HUES6 (cell line): ENCODE measurements around the gene OR52E6.

Source experiments
- H3K27ac ChIP-seq: 2 replicates; pipeline ENCODE4 v1.7.0; 2013; ENCODE audit warnings: low read depth, mild to moderate bottlenecking, low read length, inconsistent platforms
- H3K27me3 ChIP-seq: 2 replicates; pipeline ENCODE4 v1.6.1; 2013; ENCODE audit warnings: low read length; ENCODE audit not compliant: control insufficient read depth, insufficient read depth
- H3K36me3 ChIP-seq: 2 replicates; pipeline ENCODE4 v1.6.1; 2013; ENCODE audit warnings: low read length; ENCODE audit not compliant: control insufficient read depth, insufficient read depth
- H3K4me1 ChIP-seq: 2 replicates; pipeline ENCODE4 v1.6.1; 2013; ENCODE audit warnings: low read length; ENCODE audit not compliant: control insufficient read depth, insufficient read depth
- H3K4me3 ChIP-seq: 2 replicates; pipeline ENCODE4 v1.5.1; 2013; ENCODE audit warnings: low read depth, low read length
- H3K9ac ChIP-seq: one replicate; pipeline ENCODE4 v1.6.1; 2013; ENCODE audit warnings: mild to moderate bottlenecking, low read length
- H3K9me3 ChIP-seq: 2 replicates; pipeline ENCODE4 v1.6.1; 2013; ENCODE audit warnings: low read depth, low read length; ENCODE audit not compliant: control insufficient read depth, insufficient read depth

OR52E6 gene

DNA sequence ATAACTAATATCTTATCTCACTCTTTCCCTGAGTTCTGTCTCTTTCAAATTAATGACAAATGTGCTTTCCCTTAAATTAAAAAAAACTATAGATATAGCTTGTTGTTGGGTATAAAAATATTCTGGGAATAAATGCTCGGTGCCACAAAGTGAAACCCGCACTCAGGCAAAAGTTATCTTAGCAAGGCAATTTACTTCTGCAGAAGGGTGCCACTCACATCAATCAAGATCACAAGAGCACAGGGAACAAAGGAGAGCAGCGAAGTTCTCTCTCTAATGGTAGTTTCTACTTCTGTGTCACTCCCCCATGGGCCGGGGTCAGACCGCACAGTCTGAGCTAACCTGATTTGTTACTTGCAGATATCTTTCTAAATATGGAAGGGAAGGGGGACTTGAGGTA lies 37.7 kb downstream of the OR52E6 start:
- H3K4me3 ChIP-seq: no peak overlapping the region
- no peak overlapping the region for H3K27ac ChIP-seq
- peaks cover 10% of the 10 kb centered on the region; the same call in 1 of the 2 replicates for H3K9me3 ChIP-seq
- no peaks in the 10 kb centered on the region for H3K27me3 ChIP-seq
- H3K36me3 ChIP-seq: no peaks in the 10 kb centered on the region
- H3K4me1 ChIP-seq: no peaks in the 10 kb centered on the region
- H3K9ac ChIP-seq: no peak overlapping the region

DNA sequence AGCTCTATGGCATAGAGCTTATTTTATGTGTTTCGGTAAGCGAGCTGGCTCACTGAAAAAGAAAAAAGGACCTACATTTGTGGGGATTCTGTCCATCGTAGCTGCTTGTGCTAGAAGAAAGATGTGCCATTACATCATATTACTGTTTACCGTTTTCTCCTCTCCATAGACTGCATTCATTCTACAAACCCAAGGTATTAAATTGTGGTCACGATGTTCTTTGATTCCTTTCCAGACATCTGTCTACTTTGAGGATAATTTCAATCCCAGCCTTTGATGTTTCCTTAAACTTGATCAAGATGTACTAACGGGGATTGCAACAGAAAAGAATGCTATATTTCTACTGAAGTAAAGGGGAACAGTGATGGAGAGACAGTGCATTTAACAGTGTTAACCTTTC lies 45.2 kb downstream of the OR52E6 start:
- Histone ChIP-seq H3K9ac (no peak overlapping the region), H3K4me1 (no peaks in the 10 kb centered on the region), H3K36me3 (no peaks in the 10 kb centered on the region), H3K9me3 (no peaks in the 10 kb centered on the region), H3K4me3 (no peak overlapping the region), H3K27me3 (no peaks in the 10 kb centered on the region), H3K27ac (no peak overlapping the region)

DNA sequence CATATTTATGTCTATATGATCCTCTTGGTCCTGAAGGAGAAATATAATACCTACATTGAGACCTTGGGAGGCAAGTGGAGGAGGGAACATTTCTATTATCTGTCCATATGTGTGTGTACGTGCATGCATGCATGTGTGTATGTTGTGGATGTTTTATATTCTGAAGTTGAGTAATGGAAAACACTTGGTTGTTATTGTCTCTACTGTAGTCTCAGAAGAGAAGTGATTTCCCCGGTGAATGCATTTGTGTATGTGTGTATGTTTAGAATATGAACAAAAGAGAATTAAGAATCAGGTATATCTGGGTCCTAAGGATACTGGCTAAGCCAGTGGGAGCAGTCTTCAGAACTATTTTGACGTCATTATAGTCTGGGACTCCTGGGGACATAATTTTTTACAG lies 50.5 kb downstream of the OR52E6 start, which contains the start of gene OR52N1:
TSS of gene OR52N1 (minus strand) at position 101 of the 400 bp plus-strand sequence. CDS start 2,449 bp downstream, outside the sequence.
- Histone ChIP-seq H3K9me3 (no peaks in the 10 kb centered on the region), H3K27me3 (no peaks in the 10 kb centered on the region), H3K27ac (no peak within 1 kb of the TSS), H3K9ac (no peak within 1 kb of the TSS), H3K4me1 (no peaks in the 10 kb centered on the region), H3K36me3 (no peaks in the 10 kb centered on the region), H3K4me3 (no peak within 1 kb of the TSS)
